Neural progenitor cell (in vitro differentiated cells): ENCODE results near the gene NRCAM. TPM values are rescaled to one million over a fixed set of nuclear protein-coding genes. Genes with fewer than 3 reads are reported as not detected.

Source experiments
- DNase-seq: peaks from one replicate; pipeline ENCODE4 v3.0.0-alpha.2; 2016; ENCODE audit warnings: low spot score
- H2AFZ ChIP-seq: fragments of 200-600 bp; sonication (generic); replicated peaks from 2 replicates; pipeline ENCODE4 v1.6.1; 2016; ENCODE audit warnings: antibody characterized with exemption
- H3F3A ChIP-seq: fragments of 200-600 bp; sonication (generic); 2 replicates; pipeline ENCODE4 v1.6.1; 2016; ENCODE audit warnings: antibody characterized with exemption, low read depth
- H3K27ac ChIP-seq: fragments of 200-600 bp; sonication (generic); 2 replicates; pipeline ENCODE4 v1.5.1; 2016; ENCODE audit warnings: mild to moderate bottlenecking
- H3K27me3 ChIP-seq: fragments of 200-600 bp; sonication (generic); 2 replicates; pipeline ENCODE4 v1.6.1; 2016; ENCODE audit warnings: mild to moderate bottlenecking, moderate library complexity
- H3K36me3 ChIP-seq: fragments of 200-600 bp; sonication (generic); 2 replicates; pipeline ENCODE4 v1.5.1; 2016
- H3K4me1 ChIP-seq: fragments of 200-600 bp; sonication (generic); 2 replicates; pipeline ENCODE4 v1.6.1; 2016; ENCODE audit warnings: mixed run types
- H3K4me2 ChIP-seq: fragments of 200-600 bp; sonication (generic); 2 replicates; pipeline ENCODE4 v1.6.1; 2016
- H3K4me3 ChIP-seq: fragments of 200-600 bp; sonication (generic); 2 replicates; pipeline ENCODE4 v1.5.1; 2016
- H3K79me2 ChIP-seq: fragments of 200-600 bp; sonication (generic); 2 replicates; pipeline ENCODE4 v1.6.1; 2016; ENCODE audit warnings: low read depth
- H3K9ac ChIP-seq: fragments of 200-600 bp; sonication (generic); 2 replicates; pipeline ENCODE4 v1.6.1; 2016
- H3K9me3 ChIP-seq: fragments of 200-600 bp; sonication (generic); 2 replicates; pipeline ENCODE4 v1.5.1; 2016; ENCODE audit warnings: low read depth
- H4K20me1 ChIP-seq: fragments of 200-600 bp; sonication (generic); 2 replicates; pipeline ENCODE4 v1.6.1; 2016; ENCODE audit warnings: low read depth
- H3K27ac Mint-ChIP-seq: 3 replicates; pipeline ENCODE4 v1.8.0; 2021; ENCODE audit warnings: mixed read lengths
- H3K27me3 Mint-ChIP-seq: 2 replicates; pipeline ENCODE4 v1.8.0; 2022; ENCODE audit warnings: low read depth, mild to moderate bottlenecking, inconsistent platforms, moderate library complexity, mixed read lengths; ENCODE audit not compliant: insufficient read depth
- H3K36me3 Mint-ChIP-seq: 3 replicates; pipeline ENCODE4 v1.8.0; 2021; ENCODE audit warnings: mixed read lengths
- H3K4me1 Mint-ChIP-seq: 3 replicates; pipeline ENCODE4 v1.8.0; 2021; ENCODE audit warnings: mixed read lengths
- H3K4me3 Mint-ChIP-seq: 3 replicates; pipeline ENCODE4 v1.8.0; 2021; ENCODE audit warnings: mild to moderate bottlenecking, moderate library complexity, mixed read lengths
- H3K9me3 Mint-ChIP-seq: 3 replicates; pipeline ENCODE4 v1.8.0; 2020; ENCODE audit warnings: mixed read lengths
- EZH2 ChIP-seq: fragments of 200-600 bp; sonication (generic); IDR thresholded peaks from 2 replicates; pipeline ENCODE4 v1.6.1; 2017; ENCODE audit warnings: antibody characterized with exemption, mild to moderate bottlenecking, moderate library complexity
- EZH2phosphoT487 ChIP-seq: fragments of 200-600 bp; sonication (generic); IDR thresholded peaks from 2 replicates; pipeline ENCODE4 v1.6.1; 2017; ENCODE audit warnings: antibody characterized with exemption
- total RNA-seq: library from RNA; depleted of rRNA; stranded (reverse); fragments of >200 nt; gene quantifications from 2 replicates; pipeline ENCODE4 v1.2.3, GENCODE V29; 2015; ENCODE audit warnings: low replicate concordance
- TF ChIP-seq, protein P1 (sequence below): fragments of 200-600 bp; sonication (generic); IDR thresholded peaks from 2 replicates; pipeline ENCODE4 v1.5.1; 2017; ENCODE audit warnings: antibody characterized with exemption, mild to moderate bottlenecking

Gene NRCAM
- total RNA-seq, 1 donor from 2014 or later, result 104 TPM

DNA sequence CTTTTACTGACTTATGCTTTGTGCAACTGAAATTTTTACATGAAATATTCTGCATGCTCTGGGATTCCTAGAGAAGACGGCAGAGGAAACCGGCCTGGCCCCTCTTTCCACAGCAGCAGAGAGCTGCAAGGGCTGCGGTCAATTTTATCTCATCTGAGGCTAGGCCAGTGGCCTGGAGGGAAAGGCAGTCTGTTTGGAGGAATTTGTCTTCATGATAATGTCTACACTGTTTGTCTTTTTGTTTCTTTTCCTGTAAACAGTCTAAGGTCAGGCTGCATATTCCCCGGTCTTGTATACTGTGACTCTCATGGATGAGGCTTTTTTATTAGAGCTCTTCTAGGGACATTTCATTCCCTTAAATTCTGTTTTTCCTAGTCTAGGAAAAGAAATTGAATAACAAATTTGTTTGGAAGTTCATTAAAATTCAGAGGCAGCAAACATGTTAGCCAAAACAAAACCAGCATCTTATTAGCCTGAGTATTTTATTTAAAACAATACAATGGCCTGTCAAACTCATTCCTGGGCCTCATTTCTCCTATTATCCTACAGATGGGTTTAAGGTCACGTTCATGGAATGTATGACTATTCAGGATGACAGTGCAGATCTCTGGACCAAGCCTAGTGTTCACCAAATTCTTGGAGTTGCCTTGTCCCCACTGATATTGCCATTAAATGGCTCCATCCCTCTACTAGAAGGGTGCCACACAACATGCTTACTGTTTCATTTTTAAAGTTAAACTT is 352.5 kb downstream of the NRCAM start:
- DNase-seq, result no peak
- no peak overlapping the region for H3K4me3 Mint-ChIP-seq
- H4K20me1 ChIP-seq, result no peaks in the 10 kb centered on the region
- H3K4me3 ChIP-seq, result no peak overlapping the region
- TF ChIP-seq EZH2phosphoT487, result no peak
- no peak for TF ChIP-seq EZH2
- TF ChIP-seq, protein P1, sequence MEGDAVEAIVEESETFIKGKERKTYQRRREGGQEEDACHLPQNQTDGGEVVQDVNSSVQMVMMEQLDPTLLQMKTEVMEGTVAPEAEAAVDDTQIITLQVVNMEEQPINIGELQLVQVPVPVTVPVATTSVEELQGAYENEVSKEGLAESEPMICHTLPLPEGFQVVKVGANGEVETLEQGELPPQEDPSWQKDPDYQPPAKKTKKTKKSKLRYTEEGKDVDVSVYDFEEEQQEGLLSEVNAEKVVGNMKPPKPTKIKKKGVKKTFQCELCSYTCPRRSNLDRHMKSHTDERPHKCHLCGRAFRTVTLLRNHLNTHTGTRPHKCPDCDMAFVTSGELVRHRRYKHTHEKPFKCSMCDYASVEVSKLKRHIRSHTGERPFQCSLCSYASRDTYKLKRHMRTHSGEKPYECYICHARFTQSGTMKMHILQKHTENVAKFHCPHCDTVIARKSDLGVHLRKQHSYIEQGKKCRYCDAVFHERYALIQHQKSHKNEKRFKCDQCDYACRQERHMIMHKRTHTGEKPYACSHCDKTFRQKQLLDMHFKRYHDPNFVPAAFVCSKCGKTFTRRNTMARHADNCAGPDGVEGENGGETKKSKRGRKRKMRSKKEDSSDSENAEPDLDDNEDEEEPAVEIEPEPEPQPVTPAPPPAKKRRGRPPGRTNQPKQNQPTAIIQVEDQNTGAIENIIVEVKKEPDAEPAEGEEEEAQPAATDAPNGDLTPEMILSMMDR, result no peak
- no peaks in the 10 kb centered on the region for H3K36me3 Mint-ChIP-seq
- no peaks in the 10 kb centered on the region for H3K9me3 Mint-ChIP-seq
- H3K27me3 ChIP-seq, result no peaks in the 10 kb centered on the region
- H2AFZ ChIP-seq, result no peak overlapping the region
- no peak overlapping the region for H3K9ac ChIP-seq
- H3F3A ChIP-seq, result no peaks in the 10 kb centered on the region
- no peak overlapping the region for H3K4me2 ChIP-seq
- H3K4me1 ChIP-seq, result no peaks in the 10 kb centered on the region
- H3K79me2 ChIP-seq, result no peaks in the 10 kb centered on the region
- no peaks in the 10 kb centered on the region for H3K9me3 ChIP-seq
- H3K27me3 Mint-ChIP-seq, result no peaks in the 10 kb centered on the region
- no peak overlapping the region for H3K27ac Mint-ChIP-seq
- no peaks in the 10 kb centered on the region for H3K4me1 Mint-ChIP-seq
- H3K36me3 ChIP-seq, result no peaks in the 10 kb centered on the region
- H3K27ac ChIP-seq, result no peak overlapping the region

DNA sequence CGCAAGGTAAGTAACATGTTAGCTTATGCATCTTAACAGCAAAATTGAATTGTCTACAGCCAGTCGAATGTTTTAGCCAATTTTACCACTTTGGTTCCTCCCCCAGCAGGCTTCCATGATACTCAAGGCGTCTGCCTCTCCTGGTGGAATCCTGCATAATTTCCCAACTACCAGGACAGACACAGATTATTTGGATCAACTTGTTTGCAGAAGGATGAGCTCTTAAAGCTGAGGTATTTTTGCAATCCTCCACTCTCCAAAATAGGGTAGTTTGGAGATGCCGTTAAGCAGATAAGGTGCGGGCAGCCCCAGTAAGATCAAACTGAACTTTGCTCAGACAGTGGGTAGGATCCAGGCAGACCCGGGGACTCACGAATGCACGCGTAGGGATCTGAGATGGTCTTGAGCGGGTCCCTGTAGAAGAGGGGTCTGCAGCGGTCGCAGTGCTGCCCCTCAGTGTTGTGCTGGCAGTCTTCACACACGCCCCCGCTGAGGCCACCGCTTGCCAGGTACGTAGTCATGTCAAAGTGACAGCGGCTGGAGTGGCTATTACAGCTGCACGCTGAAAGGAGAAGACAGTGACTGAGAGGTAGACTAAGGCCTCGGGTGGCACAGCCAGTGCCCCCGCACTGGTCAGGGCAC is 353.4 kb downstream of the NRCAM start:
- DNase-seq, result no peak
- Mint-ChIP-seq H3K27ac (no peak overlapping the region), H3K4me1 (no peaks in the 10 kb centered on the region), H3K4me3 (no peak overlapping the region), H3K9me3 (no peaks in the 10 kb centered on the region), H3K27me3 (no peaks in the 10 kb centered on the region), H3K36me3 (no peaks in the 10 kb centered on the region)
- H3K9me3 ChIP-seq, result no peaks in the 10 kb centered on the region
- no peaks in the 10 kb centered on the region for H3F3A ChIP-seq
- no peak overlapping the region for H3K4me3 ChIP-seq
- H3K36me3 ChIP-seq, result no peaks in the 10 kb centered on the region
- H3K4me2 ChIP-seq, result no peak overlapping the region
- H3K27ac ChIP-seq, result no peak overlapping the region
- no peaks in the 10 kb centered on the region for H3K27me3 ChIP-seq
- peak overlapping the region; percentile 32 for H2AFZ ChIP-seq
- H3K79me2 ChIP-seq, result no peaks in the 10 kb centered on the region
- no peaks in the 10 kb centered on the region for H4K20me1 ChIP-seq
- TF ChIP-seq, protein P1, result no peak
- no peak for TF ChIP-seq EZH2phosphoT487
- TF ChIP-seq EZH2, result no peak
- no peaks in the 10 kb centered on the region for H3K4me1 ChIP-seq
- no peak overlapping the region for H3K9ac ChIP-seq

DNA sequence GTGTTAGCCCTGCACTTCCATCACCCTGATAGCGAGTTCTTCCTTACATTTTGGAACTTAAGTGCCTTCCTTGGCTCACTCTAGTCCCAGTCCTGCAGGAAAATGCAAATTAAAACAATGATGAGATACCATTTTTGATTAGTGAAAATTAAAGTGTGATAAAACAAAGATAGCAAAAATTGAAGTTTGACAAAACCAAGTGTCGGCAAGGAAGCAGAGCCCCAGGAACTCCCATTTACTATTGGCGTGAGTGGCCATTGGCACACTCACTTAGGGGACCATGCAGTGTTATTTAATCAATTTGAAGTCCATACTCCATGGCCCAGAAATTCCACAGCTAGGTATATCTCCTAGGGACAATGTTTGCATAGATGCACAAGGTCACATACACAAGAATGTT is 354.5 kb downstream of the NRCAM start:
- no peak overlapping the region for H3K9ac ChIP-seq

More for the DNA sequence above, 354.5 kb downstream of the NRCAM start:
- H3K4me2 ChIP-seq, result no peak overlapping the region
- H3K36me3 Mint-ChIP-seq, result no peaks in the 10 kb centered on the region
- no peaks in the 10 kb centered on the region for H4K20me1 ChIP-seq
- H3K27ac ChIP-seq, result no peak overlapping the region
- H3K9me3 ChIP-seq, result no peaks in the 10 kb centered on the region
- no peak overlapping the region for H3K27ac Mint-ChIP-seq
- H2AFZ ChIP-seq, result no peak overlapping the region
- no peaks in the 10 kb centered on the region for H3K4me1 ChIP-seq
- H3K27me3 ChIP-seq, result no peaks in the 10 kb centered on the region
- H3K27me3 Mint-ChIP-seq, result no peaks in the 10 kb centered on the region
- H3K4me1 Mint-ChIP-seq, result no peaks in the 10 kb centered on the region
- no peaks in the 10 kb centered on the region for H3K9me3 Mint-ChIP-seq
- no peak for DNase-seq
- no peaks in the 10 kb centered on the region for H3K36me3 ChIP-seq
- TF ChIP-seq, protein P1, result no peak
- no peak for TF ChIP-seq EZH2phosphoT487
- no peak for TF ChIP-seq EZH2
- no peak overlapping the region for H3K4me3 Mint-ChIP-seq
- H3K4me3 ChIP-seq, result no peak overlapping the region
- no peaks in the 10 kb centered on the region for H3F3A ChIP-seq
- no peaks in the 10 kb centered on the region for H3K79me2 ChIP-seq
